Tongue (tissue), 2 donors: Measurements from ENCODE around the gene DGLUCY. TPM values are rescaled to one million over a fixed set of nuclear protein-coding genes. Genes with fewer than 3 reads are reported as not detected.
"Not testable (repeated sequence)": the region's sequence is repeated elsewhere in the genome, so short reads cannot be mapped to it uniquely, and the experiment has no call there.

ENCODE experiments used
- DNase-seq: peaks from one replicate; pipeline ENCODE4 v3.0.0-alpha.2; 2015
- total RNA-seq: library from RNA; depleted of rRNA; stranded (reverse); fragments of >200 nt; gene quantifications from one replicate; pipeline ENCODE4 v1.2.3, GENCODE V29; 2014

DGLUCY gene
- total RNA-seq, 1 donor from 2014 or later, result 96.1 TPM

GRCh38 chr14:91215381-91215780 is 101.5 kb downstream of the DGLUCY start:
- no peak for DNase-seq

DNA sequence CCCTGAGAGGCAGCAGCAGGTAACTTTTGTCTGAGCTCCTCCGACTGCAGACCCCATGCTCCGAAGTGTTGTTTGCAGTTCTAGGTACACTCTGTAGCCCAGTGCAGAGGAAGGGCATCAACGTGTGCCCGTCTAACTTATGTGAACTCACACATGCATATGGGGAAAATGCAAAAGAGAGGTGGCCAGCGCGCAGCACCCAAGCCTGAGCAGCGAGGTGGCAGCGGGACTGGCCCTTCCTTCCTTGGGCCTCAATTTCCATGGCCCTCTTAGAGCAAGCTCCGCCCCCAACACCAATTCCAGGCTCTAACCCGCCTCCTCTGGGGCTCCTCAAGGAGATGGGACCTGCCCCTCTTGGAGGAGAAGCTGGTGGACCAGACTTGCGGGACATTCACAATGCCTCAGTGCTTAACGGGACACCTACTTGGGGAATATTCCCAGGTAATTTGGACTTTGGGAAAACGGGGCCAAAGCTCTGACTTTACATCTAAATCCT is 102.9 kb downstream of the DGLUCY start:
- DNase-seq, result no peak

- no peak for DNase-seq
These were observed 104.1 kb downstream of the DGLUCY start for GRCh38 chr14:91218014-91218413.

- no peak for DNase-seq
These were observed 105.9 kb downstream of the DGLUCY start for GRCh38 chr14:91219517-91220389.

DNA sequence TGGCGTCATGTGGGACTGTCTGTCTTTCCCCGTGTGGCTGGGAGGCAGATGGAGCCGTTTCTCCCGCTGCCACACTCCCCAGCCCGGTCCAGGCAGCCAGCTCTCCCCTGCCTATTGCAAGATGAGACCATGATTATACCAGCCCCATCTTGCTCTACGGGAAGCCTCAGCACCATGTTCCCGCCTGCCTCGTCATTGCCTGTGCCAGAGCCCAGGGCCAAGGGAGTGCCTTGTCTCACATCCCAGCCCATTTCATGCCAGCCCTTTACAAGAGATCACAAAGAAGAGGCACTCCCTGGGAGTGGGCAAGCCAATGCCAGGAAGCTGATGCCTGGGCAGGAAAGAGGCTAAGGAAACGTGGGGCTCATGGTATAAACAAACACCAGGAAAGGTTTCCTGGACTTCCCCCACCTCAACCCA is 106.7 kb downstream of the DGLUCY start:
- no peak for DNase-seq

- DNase-seq, result no peak
These were observed 107.4 kb downstream of the DGLUCY start for GRCh38 chr14:91221270-91221669.

GRCh38 chr14:91223028-91223783 is 109.3 kb downstream of the DGLUCY start:
- DNase-seq, result no peak

DNA sequence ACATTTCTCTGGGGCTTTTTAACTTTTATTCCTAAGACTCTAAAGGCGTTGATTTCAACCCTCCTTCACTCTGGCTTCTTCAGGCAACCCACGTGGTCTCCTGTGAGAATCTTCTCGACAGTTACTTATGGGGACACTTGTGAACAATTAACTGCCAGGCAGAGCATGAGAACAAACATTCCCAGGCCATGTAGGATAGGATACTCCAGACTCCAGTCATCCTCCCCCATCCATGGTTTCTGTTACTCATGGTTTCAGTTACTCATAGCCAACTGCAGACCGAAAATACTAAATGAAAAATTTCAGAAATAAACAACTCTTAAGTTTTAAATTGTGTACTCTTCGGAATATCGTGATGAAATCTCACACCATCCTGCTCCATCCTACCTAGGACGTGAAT is 111.2 kb downstream of the DGLUCY start:
- DNase-seq, result no peak

DNA sequence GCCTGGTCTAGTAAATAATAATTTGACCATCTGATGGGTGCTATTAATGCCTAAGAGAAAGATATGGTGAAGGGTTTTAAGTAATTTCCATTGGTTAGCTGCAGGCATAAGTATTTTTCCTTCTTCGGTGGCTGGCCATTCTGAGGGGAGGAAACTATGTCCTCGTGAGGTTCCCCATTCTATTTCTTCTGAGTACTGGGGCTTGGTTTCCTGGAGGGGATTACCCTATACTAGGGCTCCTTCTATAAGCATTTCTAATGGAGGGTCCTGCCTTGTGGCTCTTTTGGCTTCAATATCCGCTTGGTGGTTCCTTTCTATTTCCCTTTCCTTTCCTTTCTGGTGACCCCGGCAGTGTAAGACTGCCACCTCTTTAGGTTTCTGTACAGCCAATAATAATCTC is 112.5 kb downstream of the DGLUCY start:
- DNase-seq, result not testable (repeated sequence)

DNA sequence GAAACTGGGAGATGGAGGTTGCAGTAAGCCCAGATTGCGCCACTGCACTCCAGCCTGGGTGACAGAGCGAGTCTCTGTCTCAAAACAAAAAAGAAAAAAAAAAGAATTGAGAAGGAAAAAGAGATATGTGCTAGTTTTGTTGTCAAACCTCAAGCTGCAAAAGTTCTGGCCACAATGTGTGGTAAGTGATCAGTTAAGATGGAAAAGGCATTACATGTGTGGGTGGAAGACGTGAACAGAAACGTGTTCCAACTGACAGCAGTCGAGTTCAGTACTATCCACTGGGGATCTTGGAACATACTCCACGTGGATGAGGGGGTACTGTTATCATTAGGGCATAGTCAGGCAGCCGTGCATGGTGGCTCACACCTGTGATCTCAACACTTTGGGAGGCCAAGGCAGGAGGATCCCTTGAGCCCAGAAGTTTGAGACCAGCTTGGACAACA is 113.3 kb downstream of the DGLUCY start:
- no peak for DNase-seq

DNA sequence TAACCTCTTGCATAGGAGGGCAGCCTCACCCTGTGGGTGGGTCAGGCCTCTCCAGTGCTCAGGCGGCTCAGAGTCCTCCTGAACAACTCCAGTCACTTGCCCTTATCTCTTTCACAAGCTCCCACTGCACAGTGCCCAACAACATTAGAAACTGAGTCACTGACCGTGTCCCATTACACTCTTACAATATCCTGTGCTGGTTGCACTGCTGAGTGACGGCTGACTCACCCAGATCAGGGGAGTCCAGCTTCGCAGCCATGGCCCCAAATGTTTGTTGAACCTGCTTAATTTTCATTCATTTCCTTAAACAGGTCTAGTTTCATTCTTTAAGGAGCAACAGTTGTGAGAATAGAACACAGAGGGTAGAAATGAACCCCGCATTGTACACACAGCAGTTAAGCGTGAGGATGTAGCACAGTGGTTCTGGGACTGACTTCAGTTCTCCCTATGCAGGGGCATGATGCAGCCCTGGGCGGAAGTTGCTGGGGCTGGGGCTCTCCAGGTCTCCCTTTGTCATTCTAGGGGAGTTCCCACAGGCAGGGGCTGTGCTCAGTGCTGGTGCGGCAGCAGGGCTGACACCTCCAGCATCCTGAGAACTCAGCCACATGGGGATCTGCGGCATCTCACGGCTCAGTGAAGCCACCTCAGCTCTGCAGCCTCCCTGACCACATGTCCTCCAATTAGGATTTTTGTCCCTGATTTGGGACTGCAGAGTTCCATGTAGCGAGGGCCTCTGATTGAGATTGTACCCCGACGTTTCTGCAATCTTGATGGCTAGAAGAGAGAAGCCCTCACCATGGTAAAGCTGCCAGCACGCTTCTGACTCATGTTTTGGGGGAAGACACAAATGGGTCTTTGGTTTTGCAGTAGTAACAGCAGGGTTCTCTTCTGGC is 114.5 kb downstream of the DGLUCY start:
- no peak for DNase-seq

DNA sequence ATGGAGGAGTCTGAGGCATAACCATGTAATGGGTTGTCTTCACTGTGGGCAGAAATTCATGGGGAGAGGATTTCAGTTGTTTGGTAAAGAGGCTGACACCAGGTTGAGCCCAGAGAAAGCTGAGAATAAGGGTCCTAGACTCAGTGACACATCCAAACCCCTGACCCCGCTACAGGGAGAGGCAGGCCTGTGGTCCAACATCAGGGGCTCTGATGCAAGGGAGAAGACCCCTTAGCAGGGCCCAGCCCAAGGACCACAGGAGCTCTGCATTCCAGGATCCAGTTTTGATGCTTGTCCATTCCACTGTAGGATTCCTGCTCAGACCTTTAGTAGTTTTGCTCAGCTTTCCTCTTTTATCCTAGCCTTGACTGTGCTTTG is 115.1 kb downstream of the DGLUCY start:
- DNase-seq, result no peak

GRCh38 chr14:91229743-91230200 is 115.9 kb downstream of the DGLUCY start:
- DNase-seq, result no peak

GRCh38 chr14:91230397-91231035 is 116.6 kb downstream of the DGLUCY start:
- DNase-seq, result no peak

DNA sequence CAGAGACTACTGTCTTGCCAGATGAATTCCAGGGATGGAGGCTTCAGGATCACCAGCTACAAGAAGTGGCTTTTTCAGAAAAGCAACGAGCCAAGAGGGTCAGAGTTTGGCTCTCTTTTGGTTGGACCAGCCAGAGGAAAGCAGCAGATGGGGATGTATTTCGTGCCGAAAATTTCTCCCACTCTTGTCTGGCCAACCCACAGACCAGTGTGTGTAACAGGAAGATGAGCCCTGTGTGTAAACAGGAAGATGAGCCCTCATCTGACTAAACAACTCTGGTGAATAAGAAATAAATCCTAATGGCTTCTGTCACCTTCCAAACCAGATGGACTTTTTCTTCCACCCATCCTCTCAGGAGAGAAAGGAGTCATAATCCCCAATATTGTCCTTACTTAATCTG is 117.6 kb downstream of the DGLUCY start:
- no peak for DNase-seq

DNA sequence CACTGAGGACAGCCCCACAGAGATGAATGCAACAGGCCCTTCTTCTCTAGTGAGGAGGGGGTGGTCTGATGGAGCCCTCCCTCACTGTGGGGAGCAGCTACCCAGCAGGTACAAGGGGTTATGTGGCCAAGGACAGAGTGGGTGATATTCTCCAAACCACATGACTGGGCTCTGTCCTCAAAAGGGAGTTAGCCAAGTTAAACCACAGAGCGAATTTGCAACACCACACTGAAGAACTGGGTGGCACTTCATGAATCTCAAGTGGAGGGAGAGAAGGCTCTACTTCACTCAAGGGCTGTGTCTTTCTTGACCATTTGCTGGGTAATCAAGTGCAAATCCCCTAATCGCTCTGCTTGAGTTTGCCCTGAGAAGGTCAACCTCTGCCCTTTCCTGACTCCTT is 118.2 kb downstream of the DGLUCY start:
- no peak for DNase-seq

DNA sequence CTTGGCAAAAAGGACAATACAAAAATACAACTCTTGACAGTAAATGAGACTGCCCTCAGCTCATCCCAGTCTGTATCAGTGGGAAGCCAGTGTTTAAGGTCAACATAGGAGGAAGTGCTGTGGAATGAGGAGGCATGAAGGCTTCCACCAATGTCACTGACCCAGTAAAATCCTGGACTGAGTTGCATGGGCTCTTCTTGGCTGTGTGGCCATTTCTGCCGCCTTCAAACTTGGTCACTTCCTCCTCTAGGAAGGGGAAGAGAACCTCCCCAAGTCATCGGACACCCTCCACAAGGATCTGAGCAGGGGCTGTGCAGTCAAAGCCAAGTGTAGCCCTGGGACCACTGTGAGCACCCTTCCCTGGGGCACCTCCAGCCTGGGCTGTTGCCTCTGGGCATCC is 118.7 kb downstream of the DGLUCY start:
- no peak for DNase-seq

GRCh38 chr14:91233936-91234790 is 120.3 kb downstream of the DGLUCY start:
- DNase-seq, result no peak

DNA sequence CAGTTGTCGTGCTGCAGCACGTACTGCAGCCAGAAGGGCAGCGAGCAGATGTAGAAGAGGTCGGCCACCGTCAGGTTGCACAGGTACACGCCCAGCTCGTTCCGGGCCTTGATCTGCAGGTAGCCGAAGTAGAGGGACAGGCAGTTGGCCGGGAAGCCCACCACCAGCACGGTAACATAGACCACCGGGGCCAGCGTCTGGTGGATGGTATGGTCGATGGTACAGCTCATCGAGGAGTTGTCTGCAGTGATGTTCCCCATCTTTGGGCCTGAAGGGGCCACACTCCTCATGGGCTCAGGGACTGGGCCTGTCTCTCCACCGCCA is 120.9 kb downstream of the DGLUCY start:
- DNase-seq, result no peak

GRCh38 chr14:91235841-91236240 is 122.0 kb downstream of the DGLUCY start:
- DNase-seq, result no peak

DNA sequence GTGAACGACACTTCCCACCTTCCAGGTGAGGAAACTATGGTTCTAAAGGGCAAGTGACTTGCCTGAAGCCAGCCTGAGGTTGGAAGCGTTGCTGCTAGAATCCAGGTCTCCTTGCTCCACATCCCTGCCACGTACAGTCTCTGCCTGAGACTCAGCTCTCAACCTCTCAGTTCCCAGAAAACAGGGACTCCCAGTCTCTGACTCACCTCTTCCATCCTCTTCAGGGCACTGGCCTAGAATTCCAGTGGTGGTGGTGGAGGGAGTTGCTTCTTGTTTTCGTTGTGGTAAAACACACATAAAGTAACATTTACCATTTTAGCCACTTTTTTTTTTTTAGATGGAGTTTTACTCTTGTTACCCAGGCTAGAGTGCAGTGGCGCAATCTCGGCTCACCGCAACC is 123.3 kb downstream of the DGLUCY start:
- DNase-seq, result no peak
